Keratinocyte (primary cell): ENCODE data around the gene TIAM1.

ENCODE experiments used
- CTCF ChIP-seq, 3 experiments: IDR thresholded peaks in 1 of 3; conservative IDR thresholded peaks in 1 of 3; optimal IDR thresholded peaks in 1 of 3; 2 replicates in 2 of 3; 3 replicates in 1 of 3; pipeline versions ENCODE3 to v1.5.1; 2011; ENCODE audit warnings: low read length in 3 of 3, mild to moderate bottlenecking in 3 of 3, moderate library complexity in 2 of 3, control low read depth in 1 of 3, inconsistent platforms in 1 of 3; ENCODE audit not compliant: insufficient read depth in 2 of 3; ENCODE audit errors: extremely low read depth in 1 of 3
- EZH2 ChIP-seq: IDR thresholded peaks from one replicate; pipeline ENCODE4 v1.6.1; 2012; ENCODE audit warnings: inconsistent platforms, mild to moderate bottlenecking, low read length, moderate library complexity

GRCh38 chr21:31090376-31090775, 253.7 kb downstream of the TIAM1 start:
- TF ChIP-seq CTCF (optimal IDR thresholded peaks at IDR 0.05 in 1 of 3, IDR thresholded peaks at IDR 0.05 in 1 of 3, conservative IDR thresholded peaks at IDR 0.05 in 1 of 3; ENCODE audit: extremely low read depth in 1 of 3, insufficient read depth in 2 of 3, low read length in 3 of 3) (no peak), EZH2 (no peak)
